Ishikawa (cell line): ENCODE data around the gene RABGAP1.

Source experiments
- CEBPB ChIP-seq: IDR thresholded peaks from 2 replicates; pipeline ENCODE4 v1.6.1; 2012
- CREB1 ChIP-seq: IDR thresholded peaks from 2 replicates; pipeline ENCODE4 v1.6.1; 2012; ENCODE audit warnings: low read depth
- EGR1 ChIP-seq: IDR thresholded peaks from 2 replicates; pipeline ENCODE4 v1.6.1; 2012
- EP300 ChIP-seq: IDR thresholded peaks from 2 replicates; pipeline ENCODE4 v1.6.1; 2012; ENCODE audit warnings: borderline replicate concordance
- FOXM1 ChIP-seq: IDR thresholded peaks from 2 replicates; pipeline ENCODE4 v1.6.1; 2012; ENCODE audit warnings: low read depth, borderline replicate concordance
- MAX ChIP-seq: IDR thresholded peaks from 2 replicates; pipeline ENCODE4 v1.6.1; 2012
- NFIC ChIP-seq: IDR thresholded peaks from 2 replicates; pipeline ENCODE4 v1.6.1; 2012
- RAD21 ChIP-seq: IDR thresholded peaks from 2 replicates; pipeline ENCODE4 v1.6.1; 2012; ENCODE audit warnings: low read depth
- REST ChIP-seq: IDR thresholded peaks from 2 replicates; pipeline ENCODE4 v1.6.1; 2012; ENCODE audit warnings: low read depth, mild to moderate bottlenecking
- TAF1 ChIP-seq: IDR thresholded peaks from 2 replicates; pipeline ENCODE4 v1.6.1; 2012; ENCODE audit warnings: low read depth, mild to moderate bottlenecking
- TCF12 ChIP-seq: IDR thresholded peaks from 2 replicates; pipeline ENCODE4 v1.6.1; 2012; ENCODE audit warnings: low read depth
- TEAD4 ChIP-seq: IDR thresholded peaks from 2 replicates; pipeline ENCODE4 v1.6.1; 2012
- USF1 ChIP-seq: IDR thresholded peaks from 2 replicates; pipeline ENCODE4 v1.6.1; 2012
- YY1 ChIP-seq: IDR thresholded peaks from 2 replicates; pipeline ENCODE4 v1.6.1; 2012; ENCODE audit warnings: low read depth
- ZBTB7A ChIP-seq: IDR thresholded peaks from 2 replicates; pipeline ENCODE4 v1.6.1; 2012; ENCODE audit warnings: low read depth

The RABGAP1 gene

GRCh38 chr9:123058834-123059233, 118.0 kb downstream of the RABGAP1 start:
- TF ChIP-seq TAF1 (no peak), TEAD4 (no peak), EGR1 (no peak), CEBPB (no peak)

GRCh38 chr9:123059472-123060220, 118.8 kb downstream of the RABGAP1 start:
- no peak for TF ChIP-seq MAX
- no peak for TF ChIP-seq ZBTB7A
- no peak for TF ChIP-seq EP300

GRCh38 chr9:123061216-123061615, 120.4 kb downstream of the RABGAP1 start:
- no peak for TF ChIP-seq MAX
- no peak for TF ChIP-seq EP300
- TF ChIP-seq CEBPB = no peak
- TF ChIP-seq ZBTB7A = no peak

- TF ChIP-seq REST (no peak), MAX (no peak), CEBPB (no peak), RAD21 (no peak), NFIC (no peak), YY1 (no peak), ZBTB7A (no peak), EGR1 (no peak), TEAD4 (no peak), USF1 (no peak)
These were observed 121.7 kb downstream of the RABGAP1 start for GRCh38 chr9:123062351-123063176.

- no peak for TF ChIP-seq TCF12
- no peak for TF ChIP-seq EGR1
- TF ChIP-seq ZBTB7A = no peak
- no peak for TF ChIP-seq NFIC
- no peak for TF ChIP-seq EP300
- no peak for TF ChIP-seq CEBPB
- TF ChIP-seq YY1 = no peak
- no peak for TF ChIP-seq TAF1
- TF ChIP-seq USF1 = no peak
- no peak for TF ChIP-seq CREB1
- TF ChIP-seq REST = no peak
- no peak for TF ChIP-seq RAD21
- TF ChIP-seq TEAD4 = no peak
- TF ChIP-seq MAX = no peak
- no peak for TF ChIP-seq FOXM1
These were observed 122.4 kb downstream of the RABGAP1 start for GRCh38 chr9:123063177-123063598.

GRCh38 chr9:123063896-123064295, 123.1 kb downstream of the RABGAP1 start:
- no peak for TF ChIP-seq TEAD4
